HEK293 (cell line): ENCODE data around the gene MTMR4.

ENCODE experiments used
- ZNF157 ChIP-seq: fragments of 450-650 bp; formaldehyde crosslinking; IDR thresholded peaks from 2 replicates; pipeline ENCODE4 v1.5.1; 2016; ENCODE audit warnings: missing biosample characterization, missing genetic modification characterization
- ZNF274 ChIP-seq, 2 experiments: fragments of 200-500 bp in 1 of 2; fragments of 450-650 bp in 1 of 2; sonication (Bioruptor generic) in 1 of 2; formaldehyde crosslinking in 1 of 2; IDR thresholded peaks; 2 replicates each; pipeline versions ENCODE4 v1.5.1 to v1.6.1; 2014 to 2016; ENCODE audit warnings: borderline replicate concordance in 1 of 2, inconsistent platforms in 1 of 2, low read length in 1 of 2, missing biosample characterization in 1 of 2, missing genetic modification characterization in 1 of 2
- ZNF391 ChIP-seq: fragments of 450-650 bp; formaldehyde crosslinking; IDR thresholded peaks from 2 replicates; pipeline ENCODE4 v1.5.1; 2016; ENCODE audit warnings: low read depth, missing biosample characterization, missing genetic modification characterization, borderline replicate concordance
- TF ChIP-seq, protein P1 (sequence below): fragments of 450-650 bp; formaldehyde crosslinking; IDR thresholded peaks from 2 replicates; pipeline ENCODE4 v1.5.1; 2016; ENCODE audit warnings: missing biosample characterization, missing genetic modification characterization

DNA sequence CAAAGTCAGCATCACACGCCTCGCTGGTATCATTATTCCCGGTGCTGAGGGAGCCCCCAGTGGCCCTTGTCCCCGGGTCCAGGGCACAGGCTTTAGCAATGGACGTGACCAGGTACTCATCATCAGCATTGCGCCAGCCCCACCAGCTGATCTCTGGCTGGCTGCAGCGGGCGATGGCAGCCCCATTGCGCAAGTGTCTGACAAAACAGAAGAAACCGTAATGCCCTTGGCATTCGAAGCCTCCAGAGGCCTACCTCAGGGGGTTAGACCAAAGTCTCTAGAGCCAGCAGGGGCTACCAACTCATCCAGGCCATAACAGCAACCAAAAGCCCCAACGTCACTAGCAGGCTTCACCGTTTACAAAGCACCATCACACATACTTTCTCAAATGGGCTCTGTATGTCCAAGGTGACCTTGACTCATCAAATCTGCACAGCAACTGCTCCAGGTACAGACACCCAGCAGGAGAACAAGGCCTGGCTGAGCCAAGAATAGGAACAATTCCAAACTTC, 7.3 kb downstream of the MTMR4 start:
- TF ChIP-seq ZNF391 (tag by site-specific recombination) (no peak), ZNF274 (IDR thresholded peaks at IDR 0.05; ENCODE audit: low read length) (no peak), ZNF274 (tag by site-specific recombination; IDR thresholded peaks at IDR 0.05; ENCODE audit: borderline replicate concordance) (no peak), ZNF157 (tag by site-specific recombination) (no peak)
- TF ChIP-seq, protein P1, sequence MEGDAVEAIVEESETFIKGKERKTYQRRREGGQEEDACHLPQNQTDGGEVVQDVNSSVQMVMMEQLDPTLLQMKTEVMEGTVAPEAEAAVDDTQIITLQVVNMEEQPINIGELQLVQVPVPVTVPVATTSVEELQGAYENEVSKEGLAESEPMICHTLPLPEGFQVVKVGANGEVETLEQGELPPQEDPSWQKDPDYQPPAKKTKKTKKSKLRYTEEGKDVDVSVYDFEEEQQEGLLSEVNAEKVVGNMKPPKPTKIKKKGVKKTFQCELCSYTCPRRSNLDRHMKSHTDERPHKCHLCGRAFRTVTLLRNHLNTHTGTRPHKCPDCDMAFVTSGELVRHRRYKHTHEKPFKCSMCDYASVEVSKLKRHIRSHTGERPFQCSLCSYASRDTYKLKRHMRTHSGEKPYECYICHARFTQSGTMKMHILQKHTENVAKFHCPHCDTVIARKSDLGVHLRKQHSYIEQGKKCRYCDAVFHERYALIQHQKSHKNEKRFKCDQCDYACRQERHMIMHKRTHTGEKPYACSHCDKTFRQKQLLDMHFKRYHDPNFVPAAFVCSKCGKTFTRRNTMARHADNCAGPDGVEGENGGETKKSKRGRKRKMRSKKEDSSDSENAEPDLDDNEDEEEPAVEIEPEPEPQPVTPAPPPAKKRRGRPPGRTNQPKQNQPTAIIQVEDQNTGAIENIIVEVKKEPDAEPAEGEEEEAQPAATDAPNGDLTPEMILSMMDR = no peak
